Prostate gland (tissue), 2 donors: ENCODE results near the gene TSPAN15. TPM values are rescaled to one million over a fixed set of nuclear protein-coding genes. Genes with fewer than 3 reads are reported as not detected.

ENCODE experiments used
- DNase-seq: peaks from one replicate; pipeline ENCODE4 v3.0.0-alpha.2; 2019; ENCODE audit warnings: low spot score
- H3K27ac ChIP-seq, 2 donors: fragments of 200-600 bp; sonication (generic); 2 replicates each; pipeline ENCODE4 v1.5.1; 2017 to 2019
- H3K27me3 ChIP-seq: fragments of 200-600 bp; sonication (generic); replicated peaks from 2 replicates; pipeline ENCODE4 v1.5.1; 2019; ENCODE audit not compliant: insufficient read depth
- H3K36me3 ChIP-seq, 2 donors: fragments of 200-600 bp; sonication (generic); 1 replicate in 1 of 2; 2 replicates in 1 of 2; pipeline versions ENCODE4 v1.5.1 to v1.8.1; 2017 to 2019
- H3K4me1 ChIP-seq: fragments of 200-600 bp; sonication (generic); replicated peaks from 2 replicates; pipeline ENCODE4 v1.5.1; 2019
- H3K4me3 ChIP-seq, 2 donors: fragments of 200-600 bp; sonication (generic); 2 replicates each; pipeline ENCODE4 v1.5.1; 2017 to 2019
- H3K9me3 ChIP-seq: fragments of 200-600 bp; sonication (generic); 2 replicates; pipeline ENCODE4 v1.5.1; 2017
- POLR2A ChIP-seq: fragments of 450-650 bp; IDR thresholded peaks from one replicate; pipeline ENCODE4 v1.6.1; 2016; ENCODE audit warnings: antibody characterized with exemption, mild to moderate bottlenecking
- POLR2AphosphoS5 ChIP-seq: sonication (generic); formaldehyde crosslinking; IDR thresholded peaks from one replicate; pipeline ENCODE4 v1.6.1; 2017; ENCODE audit warnings: antibody characterized with exemption
- WGBS: methylation state at CpG from one replicate; pipeline ENCODE4 v1.1.5; 2018; 5-methylcytosine and 5-hydroxymethylcytosine counted together
- intact Hi-C: fragments of 100-400 bp; cut with DNase I; formaldehyde crosslinking; loops from one replicate; pipeline ENCODE4 v1.14.2; 2022
- total RNA-seq, 2 donors: library from RNA; depleted of rRNA; stranded (reverse); fragments of >200 nt; gene quantifications; one replicate each; pipeline ENCODE4 v1.1.0, GENCODE V29; 2016
- TF ChIP-seq, protein P1 (sequence below), 4 experiments: fragments of 200-600 bp in 2 of 4; fragments of 450-650 bp in 2 of 4; sonication (generic) in 2 of 4; IDR thresholded peaks; 1 replicate in 3 of 4; 2 replicates in 1 of 4; pipeline ENCODE4 v1.5.1; 2016 to 2019; ENCODE audit warnings: antibody characterized with exemption in 4 of 4, mild to moderate bottlenecking in 2 of 4, moderate library complexity in 2 of 4

Gene TSPAN15
- total RNA-seq, 2 donors from 2014 or later = 78.8 to 85.3 TPM

DNA sequence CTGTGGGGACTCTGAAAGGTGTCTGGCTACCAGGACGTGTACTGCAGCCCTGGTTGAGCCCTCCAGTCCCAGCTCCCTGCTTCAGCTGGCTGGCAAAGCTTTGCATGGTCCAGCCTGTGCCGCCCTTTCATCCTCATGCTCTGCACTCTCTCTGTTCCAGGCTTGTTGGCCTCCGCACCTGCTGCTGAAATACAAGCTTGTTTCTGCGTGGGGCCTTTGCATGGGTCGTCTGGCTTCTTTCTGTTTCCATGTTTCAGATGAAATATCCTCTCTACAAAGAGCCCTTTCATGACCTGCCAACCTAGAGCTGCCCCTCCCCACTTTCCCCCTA, 45.9 kb downstream of the TSPAN15 start:
- 63% methylated on average over 5 of the region's 5 CpGs for WGBS
- no peaks in the 10 kb centered on the region for H3K4me1 ChIP-seq
- H3K9me3 ChIP-seq = no peaks in the 10 kb centered on the region
- no peaks in the 10 kb centered on the region for H3K27me3 ChIP-seq
- no peaks in the 10 kb centered on the region for H3K36me3 ChIP-seq
- no peak overlapping the region for H3K27ac ChIP-seq
- no peak overlapping the region for H3K4me3 ChIP-seq
- no peak for DNase-seq
- TF ChIP-seq, protein P1, sequence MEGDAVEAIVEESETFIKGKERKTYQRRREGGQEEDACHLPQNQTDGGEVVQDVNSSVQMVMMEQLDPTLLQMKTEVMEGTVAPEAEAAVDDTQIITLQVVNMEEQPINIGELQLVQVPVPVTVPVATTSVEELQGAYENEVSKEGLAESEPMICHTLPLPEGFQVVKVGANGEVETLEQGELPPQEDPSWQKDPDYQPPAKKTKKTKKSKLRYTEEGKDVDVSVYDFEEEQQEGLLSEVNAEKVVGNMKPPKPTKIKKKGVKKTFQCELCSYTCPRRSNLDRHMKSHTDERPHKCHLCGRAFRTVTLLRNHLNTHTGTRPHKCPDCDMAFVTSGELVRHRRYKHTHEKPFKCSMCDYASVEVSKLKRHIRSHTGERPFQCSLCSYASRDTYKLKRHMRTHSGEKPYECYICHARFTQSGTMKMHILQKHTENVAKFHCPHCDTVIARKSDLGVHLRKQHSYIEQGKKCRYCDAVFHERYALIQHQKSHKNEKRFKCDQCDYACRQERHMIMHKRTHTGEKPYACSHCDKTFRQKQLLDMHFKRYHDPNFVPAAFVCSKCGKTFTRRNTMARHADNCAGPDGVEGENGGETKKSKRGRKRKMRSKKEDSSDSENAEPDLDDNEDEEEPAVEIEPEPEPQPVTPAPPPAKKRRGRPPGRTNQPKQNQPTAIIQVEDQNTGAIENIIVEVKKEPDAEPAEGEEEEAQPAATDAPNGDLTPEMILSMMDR (IDR thresholded peaks at IDR 0.05) = no peak
- TF ChIP-seq POLR2A (no peak), POLR2AphosphoS5 (no peak)
- intact Hi-C loops = no loop called here

- no peak for DNase-seq
- H3K27me3 ChIP-seq = no peaks in the 10 kb centered on the region
- intact Hi-C loops = no loop called here
- no peaks in the 10 kb centered on the region for H3K4me1 ChIP-seq
- no peaks in the 10 kb centered on the region for H3K36me3 ChIP-seq
- TF ChIP-seq, protein P1 (IDR thresholded peaks at IDR 0.05) = no peak
- TF ChIP-seq POLR2A (no peak), POLR2AphosphoS5 (no peak)
- 72% methylated on average over 11 of the region's 11 CpGs for WGBS
- H3K27ac ChIP-seq = peak overlapping the region in 1 of 2 donors; percentile 14
- H3K4me3 ChIP-seq = no peak overlapping the region
- H3K9me3 ChIP-seq = no peaks in the 10 kb centered on the region
Measured at GRCh38 chr10:69497611-69498390, 46.5 kb downstream of the TSPAN15 start.

DNA sequence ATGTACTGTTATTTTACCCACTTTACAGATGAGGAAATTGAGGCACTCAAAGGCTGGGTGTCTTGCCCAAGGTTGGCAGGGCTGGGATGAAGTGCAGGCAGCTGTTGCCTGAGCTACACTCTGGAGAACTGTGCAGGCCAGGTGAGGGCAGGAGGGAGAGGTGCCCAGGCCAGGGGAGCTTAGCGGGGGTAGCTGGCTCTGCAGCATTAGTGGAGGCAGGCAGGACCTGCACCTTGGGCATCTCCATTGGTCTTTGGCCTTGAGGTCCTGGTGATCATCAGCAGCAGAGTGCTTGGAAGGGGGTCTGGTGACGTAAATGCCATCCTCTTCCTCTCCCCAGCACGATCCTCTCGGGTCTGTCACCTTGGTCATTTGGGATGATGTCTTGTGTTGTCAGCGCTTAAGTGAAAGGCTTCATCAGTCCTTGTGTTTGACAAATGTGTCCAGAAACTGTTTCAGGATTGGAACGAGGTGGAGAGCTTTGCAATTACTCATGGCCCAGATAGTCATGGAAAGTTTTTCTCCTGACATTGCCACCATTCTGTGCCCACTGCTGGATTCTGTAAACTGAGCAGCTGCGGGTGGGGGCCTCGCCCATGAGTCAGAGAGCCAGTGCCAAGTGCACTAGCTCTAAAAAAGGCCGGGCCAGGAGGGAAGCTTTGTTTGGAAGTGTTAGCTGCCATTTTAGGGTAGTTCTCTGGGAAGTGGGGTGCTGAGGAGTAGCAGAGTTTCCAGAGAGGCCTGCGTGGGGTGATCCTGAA, 47.6 kb downstream of the TSPAN15 start:
- no peaks in the 10 kb centered on the region for H3K4me1 ChIP-seq
- DNase-seq = no peak

GRCh38 chr10:69499726-69500689, 48.7 kb downstream of the TSPAN15 start:
- intact Hi-C loops = loop anchor here (10.0 kb wide), 1 partner anchor 165 kb away; no protein-coding TSS in a partner anchor
- Histone ChIP-seq H3K9me3 (no peaks in the 10 kb centered on the region), H3K36me3 (no peaks in the 10 kb centered on the region), H3K4me3 (no peak overlapping the region), H3K27me3 (no peaks in the 10 kb centered on the region), H3K4me1 (no peaks in the 10 kb centered on the region), H3K27ac (no peak overlapping the region)
- 80% methylated on average over 9 of the region's 9 CpGs for WGBS
- TF ChIP-seq, protein P1 (IDR thresholded peaks at IDR 0.05) = no peak
- no peak for TF ChIP-seq POLR2A
- no peak for TF ChIP-seq POLR2AphosphoS5
- DNase-seq = no peak

More for the DNA sequence above, 47.6 kb downstream of the TSPAN15 start:
- intact Hi-C loops = no loop called here
- TF ChIP-seq POLR2A (no peak), POLR2AphosphoS5 (no peak)
- TF ChIP-seq, protein P1 (IDR thresholded peaks at IDR 0.05) = no peak
- Histone ChIP-seq H3K36me3 (no peaks in the 10 kb centered on the region), H3K4me3 (no peak overlapping the region), H3K9me3 (no peaks in the 10 kb centered on the region), H3K27ac (no peak overlapping the region), H3K27me3 (no peaks in the 10 kb centered on the region)
- WGBS = 79% methylated on average over 9 of the region's 10 CpGs
